Lung (tissue), 4 donors: Measurements from ENCODE around the gene DNAH3. TPM values are rescaled to one million over a fixed set of nuclear protein-coding genes. Genes with fewer than 3 reads are reported as not detected.

Source experiments
- polyA plus RNA-seq, 2 donors: library from polyadenylated mRNA; stranded (reverse); fragments of 200-250 nt; gene quantifications; one replicate each; pipeline ENCODE4 v1.2.1, GENCODE V29; 2013
- total RNA-seq, 2 donors: library from RNA; depleted of rRNA in 1 of 2; stranded (reverse); fragments of >200 nt in 1 of 2; gene quantifications; one replicate each; pipeline ENCODE4 v1.2.1, GENCODE V29; 2014 to 2021
- donor health status: Bipolar disorder and iron deficiency.
- donor health status: healthy.
- donor health status: DM: yes; HTN: yes; CAD: no.

DNAH3 gene
- total and polyA plus RNA-seq, 4 donors, result 1.0 to 24.1 (median 12.8) TPM

Other genes starting within 250 kb of the DNAH3 start
- 10 to 100 TPM; 25.1 to 45.6 TPM for gene LDAF1, start 7.8 kb upstream of the DNAH3 start, total RNA-seq
- gene LDAF1, start 7.8 kb upstream of the DNAH3 start, polyA plus RNA-seq, result 10 to 100 TPM; 10.4 to 15.6 TPM
- under 1 TPM in 1 of 2 donors, not detected in 1; 0.17 TPM for gene ZP2, start 60.7 kb upstream of the DNAH3 start, total RNA-seq
- not detected for gene ZP2, start 60.7 kb upstream of the DNAH3 start, polyA plus RNA-seq
- gene ANKS4B, start 82.9 kb upstream of the DNAH3 start, total RNA-seq, result under 1 TPM in 1 of 2 donors, not detected in 1; 0.11 TPM
- gene ANKS4B, start 82.9 kb upstream of the DNAH3 start, polyA plus RNA-seq, result not detected
- gene CRYM, start 127.4 kb upstream of the DNAH3 start, total RNA-seq, result 10 to 100 TPM in 1 of 2 donors, 1 to 10 TPM in 1; 8.3 to 10.2 TPM
- gene CRYM, start 127.4 kb upstream of the DNAH3 start, polyA plus RNA-seq, result 10 to 100 TPM in 1 of 2 donors, 1 to 10 TPM in 1; 5.4 to 11.9 TPM